ENCODE measurements around the gene RETREG3. TPM values are rescaled to one million over a fixed set of nuclear protein-coding genes. Genes with fewer than 3 reads are reported as not detected.

The RETREG3 gene
- total and polyA plus RNA-seq, 2 experiments from 2014 or later = 8.0 to 38.2 TPM

DNA sequence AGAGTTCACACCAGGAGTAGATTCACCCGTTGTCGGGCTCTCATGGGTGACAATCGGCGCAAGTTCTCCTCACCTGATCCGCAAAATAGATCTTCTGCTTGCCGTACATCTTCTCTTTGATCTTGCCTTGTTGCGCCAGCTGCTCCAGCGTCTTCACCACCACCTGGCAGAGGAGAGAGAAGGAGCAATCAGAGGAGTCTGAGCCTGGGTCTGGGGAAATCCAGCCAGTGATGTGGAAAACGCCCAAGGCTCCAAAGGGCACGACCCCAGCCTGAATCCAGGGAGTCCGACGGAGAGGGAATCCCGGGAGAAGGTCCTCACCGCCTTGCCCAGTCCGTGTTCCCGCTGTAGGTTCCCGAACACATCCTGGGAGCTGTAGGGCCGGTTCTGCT is 32.0 kb downstream of the RETREG3 start:
- Histone ChIP-seq H3K4me1 (ENCODE audit: insufficient read depth) (peaks cover 8% of the 10 kb centered on the region), H3K27ac (ENCODE audit: low read depth) (peak overlapping the region; percentile 53), H3F3A (replicated peaks; ENCODE audit: low read depth) (peaks cover 41% of the 10 kb centered on the region), H3K36me3 (ENCODE audit: insufficient read depth) (peaks cover 25% of the 10 kb centered on the region), H3K9me2 (ENCODE audit: insufficient read depth) (no peaks in the 10 kb centered on the region), H3K4me3 (peak overlapping the region; percentile 86), H4K20me1 (replicated peaks; ENCODE audit: insufficient read depth) (peaks cover 13% of the 10 kb centered on the region), H3K4me2 (peak overlapping the region; percentile 85), H3K79me2 (replicated peaks; ENCODE audit: insufficient read depth) (peaks cover 21% of the 10 kb centered on the region), H3K27me3 (ENCODE audit: insufficient read depth) (no peaks in the 10 kb centered on the region), H2AFZ (peak overlapping the region; percentile 49; the same call in 1 of the 2 replicates)
- Mint-ChIP-seq H3K4me3 (peak overlapping the region; percentile 93), H3K27me3 (ENCODE audit: insufficient read depth, low read depth, poor library complexity) (peaks cover 10% of the 10 kb centered on the region), H3K27ac (peak overlapping the region; percentile 93), H3K4me1 (peaks cover 21% of the 10 kb centered on the region), H3K36me3 (ENCODE audit: low read depth) (peaks cover 55% of the 10 kb centered on the region), H3K9me3 (no peaks in the 10 kb centered on the region)
- TF ChIP-seq POLR2AphosphoS5 (IDR thresholded peaks at IDR 0.05; ENCODE audit: low read depth) (no peak), EZH2 (IDR thresholded peaks at IDR 0.05; ENCODE audit: low read depth, unreplicated experiment) (no peak), ZNF331 (CRISPR knock-in tag; IDR thresholded peaks at IDR 0.05; ENCODE audit: low read depth) (no peak), EZH2phosphoT487 (IDR thresholded peaks at IDR 0.05; ENCODE audit: unreplicated experiment) (no peak), JUNB (IDR thresholded peaks at IDR 0.05; ENCODE audit: unreplicated experiment) (no peak), STAT1 (IDR thresholded peaks at IDR 0.05; ENCODE audit: unreplicated experiment) (no peak), NANOG (IDR thresholded peaks at IDR 0.05; ENCODE audit: borderline replicate concordance) (no peak), ZNF114 (CRISPR knock-in tag; IDR thresholded peaks at IDR 0.05) (no peak)
- DNase-seq (ENCODE audit: low spot score) (peak; percentile 44), ATAC-seq (peak; percentile 25)

- Mint-ChIP-seq H3K27ac (no peak overlapping the region), H3K4me1 (peaks cover 17% of the 10 kb centered on the region), H3K27me3 (ENCODE audit: insufficient read depth, low read depth, poor library complexity) (peaks cover 12% of the 10 kb centered on the region), H3K4me3 (no peak overlapping the region), H3K36me3 (ENCODE audit: low read depth) (peaks cover 71% of the 10 kb centered on the region), H3K9me3 (no peaks in the 10 kb centered on the region)
- Histone ChIP-seq H3K79me2 (replicated peaks; ENCODE audit: insufficient read depth) (peaks cover 21% of the 10 kb centered on the region), H3K27me3 (ENCODE audit: insufficient read depth) (no peaks in the 10 kb centered on the region), H4K20me1 (replicated peaks; ENCODE audit: insufficient read depth) (peaks cover 20% of the 10 kb centered on the region), H3K27ac (ENCODE audit: low read depth) (no peak overlapping the region), H3K4me3 (no peak overlapping the region), H3F3A (replicated peaks; ENCODE audit: low read depth) (peaks cover 59% of the 10 kb centered on the region), H3K4me1 (ENCODE audit: insufficient read depth) (peaks cover 8% of the 10 kb centered on the region), H3K4me2 (no peak overlapping the region), H3K9me2 (ENCODE audit: insufficient read depth) (no peaks in the 10 kb centered on the region), H2AFZ (no peak overlapping the region), H3K36me3 (ENCODE audit: insufficient read depth) (peaks cover 37% of the 10 kb centered on the region)
- DNase-seq (ENCODE audit: low spot score) = no peak
- no peak for ATAC-seq
- TF ChIP-seq CREB1 (CRISPR knock-in tag; IDR thresholded peaks at IDR 0.05; ENCODE audit: low read depth) = no peak
- no peak for TF ChIP-seq POLR2AphosphoS5 (IDR thresholded peaks at IDR 0.05; ENCODE audit: low read depth)
- TF ChIP-seq, protein P1, sequence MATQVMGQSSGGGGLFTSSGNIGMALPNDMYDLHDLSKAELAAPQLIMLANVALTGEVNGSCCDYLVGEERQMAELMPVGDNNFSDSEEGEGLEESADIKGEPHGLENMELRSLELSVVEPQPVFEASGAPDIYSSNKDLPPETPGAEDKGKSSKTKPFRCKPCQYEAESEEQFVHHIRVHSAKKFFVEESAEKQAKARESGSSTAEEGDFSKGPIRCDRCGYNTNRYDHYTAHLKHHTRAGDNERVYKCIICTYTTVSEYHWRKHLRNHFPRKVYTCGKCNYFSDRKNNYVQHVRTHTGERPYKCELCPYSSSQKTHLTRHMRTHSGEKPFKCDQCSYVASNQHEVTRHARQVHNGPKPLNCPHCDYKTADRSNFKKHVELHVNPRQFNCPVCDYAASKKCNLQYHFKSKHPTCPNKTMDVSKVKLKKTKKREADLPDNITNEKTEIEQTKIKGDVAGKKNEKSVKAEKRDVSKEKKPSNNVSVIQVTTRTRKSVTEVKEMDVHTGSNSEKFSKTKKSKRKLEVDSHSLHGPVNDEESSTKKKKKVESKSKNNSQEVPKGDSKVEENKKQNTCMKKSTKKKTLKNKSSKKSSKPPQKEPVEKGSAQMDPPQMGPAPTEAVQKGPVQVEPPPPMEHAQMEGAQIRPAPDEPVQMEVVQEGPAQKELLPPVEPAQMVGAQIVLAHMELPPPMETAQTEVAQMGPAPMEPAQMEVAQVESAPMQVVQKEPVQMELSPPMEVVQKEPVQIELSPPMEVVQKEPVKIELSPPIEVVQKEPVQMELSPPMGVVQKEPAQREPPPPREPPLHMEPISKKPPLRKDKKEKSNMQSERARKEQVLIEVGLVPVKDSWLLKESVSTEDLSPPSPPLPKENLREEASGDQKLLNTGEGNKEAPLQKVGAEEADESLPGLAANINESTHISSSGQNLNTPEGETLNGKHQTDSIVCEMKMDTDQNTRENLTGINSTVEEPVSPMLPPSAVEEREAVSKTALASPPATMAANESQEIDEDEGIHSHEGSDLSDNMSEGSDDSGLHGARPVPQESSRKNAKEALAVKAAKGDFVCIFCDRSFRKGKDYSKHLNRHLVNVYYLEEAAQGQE (IDR thresholded peaks at IDR 0.05; ENCODE audit: unreplicated experiment) = no peak
- no peak for TF ChIP-seq STAT1 (IDR thresholded peaks at IDR 0.05; ENCODE audit: unreplicated experiment)
- TF ChIP-seq, protein P2, sequence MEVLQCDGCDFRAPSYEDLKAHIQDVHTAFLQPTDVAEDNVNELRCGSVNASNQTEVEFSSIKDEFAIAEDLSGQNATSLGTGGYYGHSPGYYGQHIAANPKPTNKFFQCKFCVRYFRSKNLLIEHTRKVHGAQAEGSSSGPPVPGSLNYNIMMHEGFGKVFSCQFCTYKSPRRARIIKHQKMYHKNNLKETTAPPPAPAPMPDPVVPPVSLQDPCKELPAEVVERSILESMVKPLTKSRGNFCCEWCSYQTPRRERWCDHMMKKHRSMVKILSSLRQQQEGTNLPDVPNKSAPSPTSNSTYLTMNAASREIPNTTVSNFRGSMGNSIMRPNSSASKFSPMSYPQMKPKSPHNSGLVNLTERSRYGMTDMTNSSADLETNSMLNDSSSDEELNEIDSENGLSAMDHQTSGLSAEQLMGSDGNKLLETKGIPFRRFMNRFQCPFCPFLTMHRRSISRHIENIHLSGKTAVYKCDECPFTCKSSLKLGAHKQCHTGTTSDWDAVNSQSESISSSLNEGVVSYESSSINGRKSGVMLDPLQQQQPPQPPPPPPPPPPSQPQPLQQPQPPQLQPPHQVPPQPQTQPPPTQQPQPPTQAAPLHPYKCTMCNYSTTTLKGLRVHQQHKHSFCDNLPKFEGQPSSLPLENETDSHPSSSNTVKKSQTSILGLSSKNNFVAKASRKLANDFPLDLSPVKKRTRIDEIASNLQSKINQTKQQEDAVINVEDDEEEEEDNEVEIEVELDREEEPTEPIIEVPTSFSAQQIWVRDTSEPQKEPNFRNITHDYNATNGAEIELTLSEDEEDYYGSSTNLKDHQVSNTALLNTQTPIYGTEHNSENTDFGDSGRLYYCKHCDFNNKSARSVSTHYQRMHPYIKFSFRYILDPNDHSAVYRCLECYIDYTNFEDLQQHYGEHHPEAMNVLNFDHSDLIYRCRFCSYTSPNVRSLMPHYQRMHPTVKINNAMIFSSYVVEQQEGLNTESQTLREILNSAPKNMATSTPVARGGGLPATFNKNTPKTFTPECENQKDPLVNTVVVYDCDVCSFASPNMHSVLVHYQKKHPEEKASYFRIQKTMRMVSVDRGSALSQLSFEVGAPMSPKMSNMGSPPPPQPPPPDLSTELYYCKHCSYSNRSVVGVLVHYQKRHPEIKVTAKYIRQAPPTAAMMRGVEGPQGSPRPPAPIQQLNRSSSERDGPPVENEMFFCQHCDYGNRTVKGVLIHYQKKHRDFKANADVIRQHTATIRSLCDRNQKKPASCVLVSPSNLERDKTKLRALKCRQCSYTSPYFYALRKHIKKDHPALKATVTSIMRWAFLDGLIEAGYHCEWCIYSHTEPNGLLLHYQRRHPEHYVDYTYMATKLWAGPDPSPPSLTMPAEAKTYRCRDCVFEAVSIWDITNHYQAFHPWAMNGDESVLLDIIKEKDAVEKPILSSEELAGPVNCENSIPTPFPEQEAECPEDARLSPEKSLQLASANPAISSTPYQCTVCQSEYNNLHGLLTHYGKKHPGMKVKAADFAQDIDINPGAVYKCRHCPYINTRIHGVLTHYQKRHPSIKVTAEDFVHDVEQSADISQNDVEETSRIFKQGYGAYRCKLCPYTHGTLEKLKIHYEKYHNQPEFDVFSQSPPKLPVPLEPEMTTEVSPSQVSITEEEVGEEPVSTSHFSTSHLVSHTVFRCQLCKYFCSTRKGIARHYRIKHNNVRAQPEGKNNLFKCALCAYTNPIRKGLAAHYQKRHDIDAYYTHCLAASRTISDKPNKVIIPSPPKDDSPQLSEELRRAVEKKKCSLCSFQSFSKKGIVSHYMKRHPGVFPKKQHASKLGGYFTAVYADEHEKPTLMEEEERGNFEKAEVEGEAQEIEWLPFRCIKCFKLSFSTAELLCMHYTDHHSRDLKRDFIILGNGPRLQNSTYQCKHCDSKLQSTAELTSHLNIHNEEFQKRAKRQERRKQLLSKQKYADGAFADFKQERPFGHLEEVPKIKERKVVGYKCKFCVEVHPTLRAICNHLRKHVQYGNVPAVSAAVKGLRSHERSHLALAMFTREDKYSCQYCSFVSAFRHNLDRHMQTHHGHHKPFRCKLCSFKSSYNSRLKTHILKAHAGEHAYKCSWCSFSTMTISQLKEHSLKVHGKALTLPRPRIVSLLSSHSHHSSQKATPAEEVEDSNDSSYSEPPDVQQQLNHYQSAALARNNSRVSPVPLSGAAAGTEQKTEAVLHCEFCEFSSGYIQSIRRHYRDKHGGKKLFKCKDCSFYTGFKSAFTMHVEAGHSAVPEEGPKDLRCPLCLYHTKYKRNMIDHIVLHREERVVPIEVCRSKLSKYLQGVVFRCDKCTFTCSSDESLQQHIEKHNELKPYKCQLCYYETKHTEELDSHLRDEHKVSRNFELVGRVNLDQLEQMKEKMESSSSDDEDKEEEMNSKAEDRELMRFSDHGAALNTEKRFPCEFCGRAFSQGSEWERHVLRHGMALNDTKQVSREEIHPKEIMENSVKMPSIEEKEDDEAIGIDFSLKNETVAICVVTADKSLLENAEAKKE (CRISPR knock-in tag; IDR thresholded peaks at IDR 0.05) = no peak
- TF ChIP-seq EZH2 (IDR thresholded peaks at IDR 0.05; ENCODE audit: low read depth, unreplicated experiment) = no peak
- TF ChIP-seq JUNB (IDR thresholded peaks at IDR 0.05; ENCODE audit: unreplicated experiment) = no peak
- TF ChIP-seq EZH2phosphoT487 (IDR thresholded peaks at IDR 0.05; ENCODE audit: unreplicated experiment) = no peak
- no peak for TF ChIP-seq NANOG (IDR thresholded peaks at IDR 0.05; ENCODE audit: borderline replicate concordance)
- TF ChIP-seq ZNF114 (CRISPR knock-in tag; IDR thresholded peaks at IDR 0.05) = no peak
Observed at GRCh38 chr17:42574463-42574862, 34.7 kb downstream of the RETREG3 start.
